CD4-positive, alpha-beta T cell (primary cell): ENCODE results near the gene GALNT18. TPM values are rescaled to one million over a fixed set of nuclear protein-coding genes. Genes with fewer than 3 reads are reported as not detected.

Experiments
- ATAC-seq: fragments of 200-7000 bp; cut with Tn5 transposase; one replicate; pipeline ENCODE4 v1.10.0; 2022; ENCODE audit warnings: mild to moderate bottlenecking; ENCODE audit not compliant: poor library complexity
- CTCF ChIA-PET: fragments of 350-600 bp; sonication (Branson Sonifier 250); formaldehyde crosslinking; loops from one replicate; lab custom pipeline; 2021; ENCODE audit warnings: antibody characterized with exemption, inconsistent platforms; lab: Charles Lee
- POLR2A ChIA-PET: fragments of 350-600 bp; sonication (Branson Sonifier 250); formaldehyde crosslinking; loops from one replicate; lab custom pipeline; 2021; ENCODE audit warnings: antibody characterized with exemption, inconsistent platforms; lab: Charles Lee
- DNase-seq, 14 experiments: peaks; one replicate each; pipeline ENCODE4 v3.0.0-alpha.2; 2013 to 2020; ENCODE audit warnings: mixed read lengths in 2 of 14
- H3K27ac ChIP-seq, 2 donors: one replicate each; pipeline versions ENCODE4 v1.5.1 to v1.7.0; 2013; ENCODE audit warnings: low read length in 2 of 2, low read depth in 1 of 2, mild to moderate bottlenecking in 1 of 2
- H3K27me3 ChIP-seq, 2 experiments: 1 replicate in 1 of 2; 2 replicates in 1 of 2; pipeline versions ENCODE4 v1.6.1 to v1.7.0; 2013; ENCODE audit warnings: low read length in 2 of 2, control low read depth in 1 of 2, mild to moderate bottlenecking in 1 of 2, moderate library complexity in 1 of 2; ENCODE audit not compliant: insufficient read depth in 2 of 2, control insufficient read depth in 1 of 2
- H3K36me3 ChIP-seq: one replicate; pipeline ENCODE4 v1.6.1; 2013; ENCODE audit warnings: low read length, control low read depth; ENCODE audit not compliant: insufficient read depth
- H3K4me1 ChIP-seq: one replicate; pipeline ENCODE4 v1.6.1; 2013; ENCODE audit warnings: low read length, control low read depth; ENCODE audit not compliant: insufficient read depth
- H3K4me3 ChIP-seq: one replicate; pipeline ENCODE4 v1.5.1; 2013; ENCODE audit warnings: mild to moderate bottlenecking, low read length, moderate library complexity
- H3K9me3 ChIP-seq, 2 experiments: 1 replicate in 1 of 2; 2 replicates in 1 of 2; pipeline versions ENCODE4 v1.6.1 to v1.7.0; 2013; ENCODE audit warnings: low read length in 2 of 2, mild to moderate bottlenecking in 2 of 2, control low read depth in 1 of 2, moderate library complexity in 1 of 2; ENCODE audit not compliant: control insufficient read depth in 1 of 2, insufficient read depth in 1 of 2
- H3K27ac Mint-ChIP-seq: one replicate; pipeline ENCODE4 v1.8.0; 2020; ENCODE audit warnings: mixed read lengths
- H3K27me3 Mint-ChIP-seq: one replicate; pipeline ENCODE4 v1.8.0; 2021; ENCODE audit warnings: mixed read lengths
- H3K36me3 Mint-ChIP-seq: one replicate; pipeline ENCODE4 v1.8.0; 2021; ENCODE audit warnings: low read depth, mixed read lengths
- H3K4me1 Mint-ChIP-seq: one replicate; pipeline ENCODE4 v1.8.0; 2021; ENCODE audit warnings: low read depth, mixed read lengths
- H3K4me3 Mint-ChIP-seq: one replicate; pipeline ENCODE4 v1.8.0; 2020; ENCODE audit warnings: mild to moderate bottlenecking, mixed read lengths
- H3K9me3 Mint-ChIP-seq: one replicate; pipeline ENCODE4 v1.8.0; 2020; ENCODE audit warnings: mixed read lengths
- intact Hi-C, 2 experiments: fragments of 100-400 bp; cut with DNase I in 1 of 2; cut with micrococcal nuclease in 1 of 2; formaldehyde crosslinking; loops; one replicate each; pipeline versions ENCODE4 v1.15.1 to v1.9.0; 2023 to 2025; cut with DNase I, micrococcal nuclease
- total RNA-seq, 174 experiments: library from RNA in 2 of 174; stranded (reverse) in 2 of 174; gene quantifications; one replicate each; pipeline ENCODE4 v1.2.3 and lab custom pipeline; 2021 to 2026
- TF ChIP-seq, protein P1 (sequence below): fragments of 200-600 bp; IDR thresholded peaks from one replicate; pipeline ENCODE4 v1.8.0; 2022; ENCODE audit warnings: antibody characterized with exemption, mild to moderate bottlenecking

GALNT18 gene
- total RNA-seq, 2 experiments from 2014 or later: 0.08 TPM; not detected in 1

DNA sequence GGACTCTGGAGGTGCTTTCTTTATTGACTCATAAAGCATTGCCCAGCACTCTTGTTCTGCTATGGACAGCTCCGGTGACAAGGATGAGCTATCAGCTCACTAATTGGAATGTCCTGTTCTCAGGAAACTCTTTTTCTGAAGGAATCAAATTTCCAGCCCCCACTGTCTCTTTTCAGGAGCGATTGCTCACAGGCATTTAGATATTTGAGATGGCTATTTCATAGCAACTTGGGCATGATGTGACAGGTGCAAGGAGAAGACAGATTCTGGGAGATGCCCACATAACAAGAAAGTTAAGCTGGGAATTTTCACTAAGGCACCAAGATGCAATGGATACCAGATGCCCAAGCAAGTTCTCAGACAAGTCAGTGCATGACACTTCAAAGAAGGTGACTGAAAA is 145.3 kb downstream of the GALNT18 start:
- CTCF ChIA-PET: no interaction called here
- Mint-ChIP-seq H3K4me3 (no peak overlapping the region), H3K27me3 (peaks cover 9% of the 10 kb centered on the region), H3K4me1 (no peaks in the 10 kb centered on the region), H3K9me3 (no peaks in the 10 kb centered on the region), H3K36me3 (no peaks in the 10 kb centered on the region), H3K27ac (no peak overlapping the region)
- TF ChIP-seq, protein P1, sequence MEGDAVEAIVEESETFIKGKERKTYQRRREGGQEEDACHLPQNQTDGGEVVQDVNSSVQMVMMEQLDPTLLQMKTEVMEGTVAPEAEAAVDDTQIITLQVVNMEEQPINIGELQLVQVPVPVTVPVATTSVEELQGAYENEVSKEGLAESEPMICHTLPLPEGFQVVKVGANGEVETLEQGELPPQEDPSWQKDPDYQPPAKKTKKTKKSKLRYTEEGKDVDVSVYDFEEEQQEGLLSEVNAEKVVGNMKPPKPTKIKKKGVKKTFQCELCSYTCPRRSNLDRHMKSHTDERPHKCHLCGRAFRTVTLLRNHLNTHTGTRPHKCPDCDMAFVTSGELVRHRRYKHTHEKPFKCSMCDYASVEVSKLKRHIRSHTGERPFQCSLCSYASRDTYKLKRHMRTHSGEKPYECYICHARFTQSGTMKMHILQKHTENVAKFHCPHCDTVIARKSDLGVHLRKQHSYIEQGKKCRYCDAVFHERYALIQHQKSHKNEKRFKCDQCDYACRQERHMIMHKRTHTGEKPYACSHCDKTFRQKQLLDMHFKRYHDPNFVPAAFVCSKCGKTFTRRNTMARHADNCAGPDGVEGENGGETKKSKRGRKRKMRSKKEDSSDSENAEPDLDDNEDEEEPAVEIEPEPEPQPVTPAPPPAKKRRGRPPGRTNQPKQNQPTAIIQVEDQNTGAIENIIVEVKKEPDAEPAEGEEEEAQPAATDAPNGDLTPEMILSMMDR: no peak
- H3K4me3 ChIP-seq: no peak overlapping the region
- peaks cover 0 to 3% of the 10 kb centered on the region in 2 experiments for H3K27me3 ChIP-seq
- no peak for DNase-seq
- no peak overlapping the region for H3K27ac ChIP-seq
- no peak for ATAC-seq
- peaks cover 0 to 3% of the 10 kb centered on the region in 2 experiments for H3K9me3 ChIP-seq
- POLR2A ChIA-PET: no interaction called here
- intact Hi-C loops: no loop called here
- no peaks in the 10 kb centered on the region for H3K4me1 ChIP-seq
- H3K36me3 ChIP-seq: no peaks in the 10 kb centered on the region

GRCh38 chr11:11472106-11472505 is 149.7 kb downstream of the GALNT18 start:
- no peaks in the 10 kb centered on the region for H3K4me1 ChIP-seq
- no peak overlapping the region for H3K27ac Mint-ChIP-seq
- ATAC-seq (no peak), DNase-seq (no peak)
- peaks cover 8% of the 10 kb centered on the region for H3K27me3 Mint-ChIP-seq
- H3K27me3 ChIP-seq: no peaks in the 10 kb centered on the region
- no peaks in the 10 kb centered on the region for H3K9me3 ChIP-seq
- H3K4me1 Mint-ChIP-seq: no peaks in the 10 kb centered on the region
- no peaks in the 10 kb centered on the region for H3K36me3 ChIP-seq
- ChIA-PET POLR2A (no interaction called here), CTCF (no interaction called here)
- TF ChIP-seq, protein P1: no peak
- intact Hi-C loops: no loop called here
- H3K4me3 ChIP-seq: no peak overlapping the region
- no peak overlapping the region for H3K4me3 Mint-ChIP-seq
- no peaks in the 10 kb centered on the region for H3K36me3 Mint-ChIP-seq
- H3K27ac ChIP-seq: no peak overlapping the region
- no peaks in the 10 kb centered on the region for H3K9me3 Mint-ChIP-seq

DNA sequence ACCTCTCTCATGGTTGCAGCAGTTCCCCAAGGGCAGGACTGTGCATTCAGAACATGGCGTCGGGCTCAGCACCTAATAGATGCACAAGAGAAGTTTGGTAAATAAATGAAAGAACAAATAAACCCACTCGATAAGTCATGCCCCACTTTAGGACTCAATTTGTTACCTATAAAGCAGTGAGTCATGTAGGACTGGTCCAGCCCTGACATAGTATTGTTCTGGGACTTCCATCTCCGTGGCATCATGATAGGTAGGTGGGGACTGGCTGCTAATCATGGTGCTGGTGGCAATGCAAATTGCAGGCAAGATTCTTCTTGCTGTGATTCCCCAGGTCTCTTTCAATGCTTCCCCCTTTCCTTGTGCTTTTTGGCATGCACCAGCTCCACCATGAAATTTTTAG is 150.6 kb downstream of the GALNT18 start:
- TF ChIP-seq, protein P1: no peak
- no peak overlapping the region for H3K27ac ChIP-seq
- ChIA-PET POLR2A (no interaction called here), CTCF (no interaction called here)
- no peaks in the 10 kb centered on the region for H3K4me1 ChIP-seq
- H3K27me3 Mint-ChIP-seq: no peaks in the 10 kb centered on the region
- no peaks in the 10 kb centered on the region for H3K27me3 ChIP-seq
- H3K27ac Mint-ChIP-seq: no peak overlapping the region
- H3K9me3 ChIP-seq: no peaks in the 10 kb centered on the region
- no peaks in the 10 kb centered on the region for H3K36me3 Mint-ChIP-seq
- ATAC-seq (no peak), DNase-seq (no peak)
- no peaks in the 10 kb centered on the region for H3K36me3 ChIP-seq
- H3K4me3 Mint-ChIP-seq: no peak overlapping the region
- no peak overlapping the region for H3K4me3 ChIP-seq
- no peaks in the 10 kb centered on the region for H3K9me3 Mint-ChIP-seq
- intact Hi-C loops: no loop called here
- H3K4me1 Mint-ChIP-seq: no peaks in the 10 kb centered on the region
